HepG2 (cell line): Measurements from ENCODE around the gene SPRED2. TPM values are rescaled to one million over a fixed set of nuclear protein-coding genes. Genes with fewer than 3 reads are reported as not detected.

Experiments
- CREM ChIP-seq, 2 experiments: sonication (generic) in 1 of 2; formaldehyde crosslinking in 1 of 2; IDR thresholded peaks; 2 replicates each; pipeline versions ENCODE4 v1.4.0 to v1.6.1; 2016 to 2020; ENCODE audit warnings: antibody characterized with exemption in 1 of 2, mild to moderate bottlenecking in 1 of 2, missing genetic modification reagents in 1 of 2
- KAT2B ChIP-seq: fragments of 150-350 bp; IDR thresholded peaks from 2 replicates; pipeline ENCODE4 v1.6.1; 2014; ENCODE audit warnings: low read depth, low read length, borderline replicate concordance
- MAFK ChIP-seq, 2 experiments: IDR thresholded peaks in 1 of 2; conservative IDR thresholded peaks in 1 of 2; 2 replicates each; pipeline ENCODE4 v1.6.1; 2011; ENCODE audit warnings: improper control_type of control experiment in 2 of 2, low read length in 2 of 2
- MXI1 ChIP-seq: IDR thresholded peaks from 3 replicates; pipeline ENCODE4 v1.6.1; 2012; ENCODE audit warnings: low read depth, low read length, inconsistent platforms, borderline replicate concordance
- NCOA1 ChIP-seq: sonication (generic); formaldehyde crosslinking; IDR thresholded peaks from 2 replicates; pipeline ENCODE4 v1.9.0; 2021; ENCODE audit warnings: missing genetic modification reagents
- POLR2A ChIP-seq, 2 experiments: IDR thresholded peaks; 2 replicates each; pipeline ENCODE4 v1.6.1; 2011; ENCODE audit warnings: low read depth in 2 of 2, low read length in 2 of 2, mild to moderate bottlenecking in 1 of 2, moderate library complexity in 1 of 2; ENCODE audit not compliant: insufficient read depth in 1 of 2
- TOPORS ChIP-seq: sonication (generic); formaldehyde crosslinking; IDR thresholded peaks from 2 replicates; pipeline ENCODE4 v1.8.0; 2023; ENCODE audit warnings: mild to moderate bottlenecking, missing genetic modification reagents
- ZNF430 ChIP-seq: sonication (generic); formaldehyde crosslinking; IDR thresholded peaks from 2 replicates; pipeline ENCODE4 v1.9.0; 2021; ENCODE audit warnings: mild to moderate bottlenecking, missing genetic modification reagents
- ZNF503 ChIP-seq: sonication (generic); formaldehyde crosslinking; IDR thresholded peaks from 2 replicates; pipeline ENCODE4 v1.4.0; 2020; ENCODE audit warnings: missing genetic modification reagents
- ZNF770 ChIP-seq: sonication (generic); formaldehyde crosslinking; IDR thresholded peaks from 2 replicates; pipeline ENCODE4 v1.5.0; 2020; ENCODE audit warnings: mild to moderate bottlenecking, missing genetic modification reagents
- polyA plus RNA-seq, 8 experiments: library from polyadenylated mRNA; depleted of rRNA in 3 of 8; stranded (reverse) in 7 of 8; unstranded in 1 of 8; fragments of >200 nt; fragmentation: Illumina TruSeq in 4 of 8; extraction: Trizol in 4 of 8; gene quantifications; 2 replicates each; pipeline versions ENCODE4 v1.2.1 to v1.2.3, GENCODE V29; 2011 to 2016; ENCODE audit warnings: low read depth in 4 of 8, missing spikeins in 1 of 8, mixed read lengths in 1 of 8; ENCODE audit not compliant: insufficient read depth in 1 of 8
- total RNA-seq, 5 experiments: library from RNA; depleted of rRNA; stranded (reverse); fragments of >200 nt; fragmentation: Illumina TruSeq; extraction: Trizol; gene quantifications; 2 replicates each; pipeline ENCODE4 v1.2.3, GENCODE V29; 2016; ENCODE audit warnings: low read depth in 1 of 5
- TF ChIP-seq, protein P1 (sequence below): sonication (generic); formaldehyde crosslinking; IDR thresholded peaks from 2 replicates; pipeline ENCODE4 v1.4.0; 2020; ENCODE audit warnings: missing genetic modification reagents
- TF ChIP-seq, protein P2 (sequence below): sonication (generic); formaldehyde crosslinking; conservative IDR thresholded peaks from 2 replicates; pipeline ENCODE4 v1.4.0; 2020; ENCODE audit warnings: missing genetic modification reagents
- TF ChIP-seq, protein P3 (sequence below): sonication (generic); formaldehyde crosslinking; IDR thresholded peaks from 2 replicates; pipeline ENCODE4 v1.4.0; 2020; ENCODE audit warnings: missing genetic modification reagents, borderline replicate concordance

Gene SPRED2
- total and polyA plus RNA-seq, 2 of the 13 experiments (the other 11 are each of a cell fraction or from before 2014, with no cell fraction given) = 13.0 to 37.0 TPM

- TF ChIP-seq, protein P1, sequence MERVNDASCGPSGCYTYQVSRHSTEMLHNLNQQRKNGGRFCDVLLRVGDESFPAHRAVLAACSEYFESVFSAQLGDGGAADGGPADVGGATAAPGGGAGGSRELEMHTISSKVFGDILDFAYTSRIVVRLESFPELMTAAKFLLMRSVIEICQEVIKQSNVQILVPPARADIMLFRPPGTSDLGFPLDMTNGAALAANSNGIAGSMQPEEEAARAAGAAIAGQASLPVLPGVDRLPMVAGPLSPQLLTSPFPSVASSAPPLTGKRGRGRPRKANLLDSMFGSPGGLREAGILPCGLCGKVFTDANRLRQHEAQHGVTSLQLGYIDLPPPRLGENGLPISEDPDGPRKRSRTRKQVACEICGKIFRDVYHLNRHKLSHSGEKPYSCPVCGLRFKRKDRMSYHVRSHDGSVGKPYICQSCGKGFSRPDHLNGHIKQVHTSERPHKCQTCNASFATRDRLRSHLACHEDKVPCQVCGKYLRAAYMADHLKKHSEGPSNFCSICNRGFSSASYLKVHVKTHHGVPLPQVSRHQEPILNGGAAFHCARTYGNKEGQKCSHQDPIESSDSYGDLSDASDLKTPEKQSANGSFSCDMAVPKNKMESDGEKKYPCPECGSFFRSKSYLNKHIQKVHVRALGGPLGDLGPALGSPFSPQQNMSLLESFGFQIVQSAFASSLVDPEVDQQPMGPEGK (CRISPR knock-in tag) = 0 out of 2 replicates have a peak, but pooled peaks have one; percentile 4
- TF ChIP-seq ZNF770 (CRISPR knock-in tag) (no peak), MXI1 (no peak), ZNF503 (CRISPR knock-in tag) (no peak), KAT2B (no peak), NCOA1 (no peak), POLR2A (IDR thresholded peaks at IDR 0.05; ENCODE audit: insufficient read depth in 1 of 2, low read depth in 2 of 2, low read length in 2 of 2) (no peak; a peak in 1 of 4 replicates), TOPORS (CRISPR knock-in tag) (no peak), ZNF430 (CRISPR knock-in tag) (no peak), CREM (IDR thresholded peaks at IDR 0.05) (no peak), CREM (CRISPR knock-in tag; IDR thresholded peaks at IDR 0.05) (no peak), MAFK (conservative IDR thresholded peaks at IDR 0.05 in 1 of 2, IDR thresholded peaks at IDR 0.05 in 1 of 2; ENCODE audit: low read length in 2 of 2) (no peak)
- TF ChIP-seq, protein P2, sequence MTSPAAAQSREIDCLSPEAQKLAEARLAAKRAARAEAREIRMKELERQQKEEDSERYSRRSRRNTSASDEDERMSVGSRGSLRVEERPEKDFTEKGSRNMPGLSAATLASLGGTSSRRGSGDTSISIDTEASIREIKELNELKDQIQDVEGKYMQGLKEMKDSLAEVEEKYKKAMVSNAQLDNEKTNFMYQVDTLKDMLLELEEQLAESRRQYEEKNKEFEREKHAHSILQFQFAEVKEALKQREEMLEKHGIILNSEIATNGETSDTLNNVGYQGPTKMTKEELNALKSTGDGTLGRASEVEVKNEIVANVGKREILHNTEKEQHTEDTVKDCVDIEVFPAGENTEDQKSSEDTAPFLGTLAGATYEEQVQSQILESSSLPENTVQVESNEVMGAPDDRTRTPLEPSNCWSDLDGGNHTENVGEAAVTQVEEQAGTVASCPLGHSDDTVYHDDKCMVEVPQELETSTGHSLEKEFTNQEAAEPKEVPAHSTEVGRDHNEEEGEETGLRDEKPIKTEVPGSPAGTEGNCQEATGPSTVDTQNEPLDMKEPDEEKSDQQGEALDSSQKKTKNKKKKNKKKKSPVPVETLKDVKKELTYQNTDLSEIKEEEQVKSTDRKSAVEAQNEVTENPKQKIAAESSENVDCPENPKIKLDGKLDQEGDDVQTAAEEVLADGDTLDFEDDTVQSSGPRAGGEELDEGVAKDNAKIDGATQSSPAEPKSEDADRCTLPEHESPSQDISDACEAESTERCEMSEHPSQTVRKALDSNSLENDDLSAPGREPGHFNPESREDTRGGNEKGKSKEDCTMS (CRISPR knock-in tag) = no peak
- TF ChIP-seq, protein P3, sequence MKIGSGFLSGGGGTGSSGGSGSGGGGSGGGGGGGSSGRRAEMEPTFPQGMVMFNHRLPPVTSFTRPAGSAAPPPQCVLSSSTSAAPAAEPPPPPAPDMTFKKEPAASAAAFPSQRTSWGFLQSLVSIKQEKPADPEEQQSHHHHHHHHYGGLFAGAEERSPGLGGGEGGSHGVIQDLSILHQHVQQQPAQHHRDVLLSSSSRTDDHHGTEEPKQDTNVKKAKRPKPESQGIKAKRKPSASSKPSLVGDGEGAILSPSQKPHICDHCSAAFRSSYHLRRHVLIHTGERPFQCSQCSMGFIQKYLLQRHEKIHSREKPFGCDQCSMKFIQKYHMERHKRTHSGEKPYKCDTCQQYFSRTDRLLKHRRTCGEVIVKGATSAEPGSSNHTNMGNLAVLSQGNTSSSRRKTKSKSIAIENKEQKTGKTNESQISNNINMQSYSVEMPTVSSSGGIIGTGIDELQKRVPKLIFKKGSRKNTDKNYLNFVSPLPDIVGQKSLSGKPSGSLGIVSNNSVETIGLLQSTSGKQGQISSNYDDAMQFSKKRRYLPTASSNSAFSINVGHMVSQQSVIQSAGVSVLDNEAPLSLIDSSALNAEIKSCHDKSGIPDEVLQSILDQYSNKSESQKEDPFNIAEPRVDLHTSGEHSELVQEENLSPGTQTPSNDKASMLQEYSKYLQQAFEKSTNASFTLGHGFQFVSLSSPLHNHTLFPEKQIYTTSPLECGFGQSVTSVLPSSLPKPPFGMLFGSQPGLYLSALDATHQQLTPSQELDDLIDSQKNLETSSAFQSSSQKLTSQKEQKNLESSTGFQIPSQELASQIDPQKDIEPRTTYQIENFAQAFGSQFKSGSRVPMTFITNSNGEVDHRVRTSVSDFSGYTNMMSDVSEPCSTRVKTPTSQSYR (CRISPR knock-in tag) = no peak
These were observed 5.2 kb upstream of the SPRED2 start (continued) for GRCh38 chr2:65437392-65438135.
